Retinal pigment epithelial cell (primary cell): ENCODE results near the gene SDHAF4.
"Not testable (repeated sequence)": the region's sequence is repeated elsewhere in the genome, so short reads cannot be mapped to it uniquely, and the experiment has no call there.

ENCODE experiments used
- DNase-seq: peaks from one replicate; pipeline ENCODE4 v3.0.0-alpha.2; 2010; ENCODE audit warnings: low read depth
- H3K4me3 ChIP-seq: 2 replicates; pipeline ENCODE4 v1.5.1; 2011; ENCODE audit warnings: mild to moderate bottlenecking, low read length, control low read depth, moderate library complexity
- TF ChIP-seq, protein P1 (sequence below): conservative IDR thresholded peaks from 2 replicates; pipeline ENCODE4 v1.5.1; 2011; ENCODE audit warnings: low read depth, low read length, control low read depth, inconsistent platforms

Gene SDHAF4

DNA sequence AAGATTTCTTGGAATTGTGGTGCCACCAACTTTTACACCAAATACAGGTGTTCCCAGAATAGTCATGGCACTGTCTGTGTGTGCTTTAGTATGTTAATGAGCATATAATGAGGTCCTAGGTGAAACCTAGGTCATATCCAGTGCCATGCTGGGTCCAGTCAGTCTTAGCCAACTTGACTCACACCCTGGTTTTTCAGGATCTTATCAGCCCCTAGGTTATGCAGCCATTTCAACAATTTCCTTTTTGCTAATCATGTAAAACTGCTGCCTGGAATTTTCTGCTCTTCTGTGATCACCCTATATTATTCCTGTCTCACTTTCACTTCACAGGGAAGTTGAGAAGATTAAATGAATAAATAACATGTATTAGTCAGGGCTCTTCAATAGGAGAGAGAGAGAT is 23.7 kb downstream of the SDHAF4 start:
- no peak for DNase-seq
- H3K4me3 ChIP-seq = no peak overlapping the region
- TF ChIP-seq, protein P1, sequence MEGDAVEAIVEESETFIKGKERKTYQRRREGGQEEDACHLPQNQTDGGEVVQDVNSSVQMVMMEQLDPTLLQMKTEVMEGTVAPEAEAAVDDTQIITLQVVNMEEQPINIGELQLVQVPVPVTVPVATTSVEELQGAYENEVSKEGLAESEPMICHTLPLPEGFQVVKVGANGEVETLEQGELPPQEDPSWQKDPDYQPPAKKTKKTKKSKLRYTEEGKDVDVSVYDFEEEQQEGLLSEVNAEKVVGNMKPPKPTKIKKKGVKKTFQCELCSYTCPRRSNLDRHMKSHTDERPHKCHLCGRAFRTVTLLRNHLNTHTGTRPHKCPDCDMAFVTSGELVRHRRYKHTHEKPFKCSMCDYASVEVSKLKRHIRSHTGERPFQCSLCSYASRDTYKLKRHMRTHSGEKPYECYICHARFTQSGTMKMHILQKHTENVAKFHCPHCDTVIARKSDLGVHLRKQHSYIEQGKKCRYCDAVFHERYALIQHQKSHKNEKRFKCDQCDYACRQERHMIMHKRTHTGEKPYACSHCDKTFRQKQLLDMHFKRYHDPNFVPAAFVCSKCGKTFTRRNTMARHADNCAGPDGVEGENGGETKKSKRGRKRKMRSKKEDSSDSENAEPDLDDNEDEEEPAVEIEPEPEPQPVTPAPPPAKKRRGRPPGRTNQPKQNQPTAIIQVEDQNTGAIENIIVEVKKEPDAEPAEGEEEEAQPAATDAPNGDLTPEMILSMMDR = no peak

GRCh38 chr6:70592391-70593117 is 25.8 kb downstream of the SDHAF4 start:
- DNase-seq = no peak
- TF ChIP-seq, protein P1 = no peak
- no peak overlapping the region for H3K4me3 ChIP-seq

DNA sequence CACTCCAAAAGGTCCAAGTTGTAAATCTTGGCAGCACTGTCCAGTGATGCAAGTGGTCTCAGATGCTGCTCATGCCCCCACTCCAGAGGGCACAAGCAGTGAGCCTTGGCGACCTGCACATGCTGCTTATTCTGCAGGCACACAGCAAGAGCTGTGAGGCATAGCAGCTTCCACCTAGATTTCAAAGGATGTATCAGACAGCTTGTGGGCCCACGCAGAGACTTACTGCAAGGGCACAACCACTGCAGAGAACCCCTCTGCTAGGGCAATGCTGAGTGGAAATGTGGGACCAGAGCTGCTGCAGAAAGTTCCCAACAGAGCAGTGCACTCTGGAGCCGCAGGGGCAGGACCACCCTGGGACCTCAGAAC is 26.4 kb downstream of the SDHAF4 start:
- H3K4me3 ChIP-seq = no peak overlapping the region
- TF ChIP-seq, protein P1 = no peak
- no peak for DNase-seq

- no peak for DNase-seq
- H3K4me3 ChIP-seq = no peak overlapping the region
- TF ChIP-seq, protein P1 = no peak
Measured at GRCh38 chr6:70599187-70599586, 32.5 kb downstream of the SDHAF4 start.

DNA sequence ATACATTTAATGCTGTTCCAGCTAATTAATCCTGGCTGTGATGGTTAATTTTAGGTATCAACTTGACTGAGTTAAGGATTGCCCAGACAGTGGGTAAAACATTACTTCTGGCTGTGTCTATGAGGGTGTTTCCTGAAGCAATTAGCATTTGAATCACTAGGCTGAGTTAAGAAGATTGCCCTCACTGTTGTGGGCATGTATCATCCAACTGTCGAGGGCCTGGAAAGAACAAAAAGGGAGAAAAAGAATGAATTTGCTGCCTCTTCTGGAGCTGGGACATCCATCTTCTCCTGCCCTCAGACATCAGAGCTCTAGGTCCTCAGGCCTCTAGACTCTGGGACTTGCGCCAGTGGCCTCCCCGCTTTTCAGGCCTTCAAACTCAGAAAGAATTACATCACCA is 34.3 kb downstream of the SDHAF4 start:
- no peak overlapping the region for H3K4me3 ChIP-seq
- DNase-seq = no peak
- TF ChIP-seq, protein P1 = no peak

DNA sequence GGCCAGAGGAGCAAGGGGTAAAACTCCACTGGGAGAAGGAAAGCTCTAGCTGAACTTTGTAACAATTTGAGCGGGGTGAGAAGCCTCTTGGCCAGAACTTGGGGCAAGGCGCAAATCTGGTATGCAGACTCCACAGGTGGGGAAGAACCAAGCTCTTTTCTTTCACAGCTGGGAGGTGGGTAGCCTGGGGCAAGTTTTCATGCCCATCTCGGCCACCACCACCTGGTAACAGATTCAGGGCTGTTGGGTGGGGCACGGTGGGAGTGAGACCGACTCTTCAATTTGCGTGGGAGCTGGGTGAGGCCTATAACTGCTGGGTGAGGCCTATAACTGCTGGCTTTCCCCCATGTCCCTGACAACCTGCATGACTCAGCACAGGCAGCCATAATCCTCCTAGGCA is 37.5 kb downstream of the SDHAF4 start:
- TF ChIP-seq, protein P1 = no peak
- no peak for DNase-seq
- H3K4me3 ChIP-seq = no peak overlapping the region

- H3K4me3 ChIP-seq = not testable (repeated sequence)
Measured at GRCh38 chr6:70607371-70607770, 40.6 kb downstream of the SDHAF4 start.

GRCh38 chr6:70609181-70609580 is 42.5 kb downstream of the SDHAF4 start:
- DNase-seq, H3K4me3 ChIP-seq: not testable (repeated sequence)

More at GRCh38 chr6:70607371-70607770, 40.6 kb downstream of the SDHAF4 start:
- not testable (repeated sequence) for DNase-seq
